Activated CD8-positive, alpha-beta memory T cell treated with anti-CD3 and anti-CD28 coated beads, Interleukin-2, amount 10 ng/mL, durations not matched to agents 7 days and 5 days (primary cell): Measurements from ENCODE around the gene EPHB4. TPM values are rescaled to one million over a fixed set of nuclear protein-coding genes. Genes with fewer than 3 reads are reported as not detected.

Source experiments
- ATAC-seq: fragments of 150-1000 bp; cut with Tn5 transposase; one replicate; pipeline ENCODE4 v1.10.0; 2021; ENCODE audit warnings: moderate library complexity
- CTCF ChIA-PET: fragments of 350-600 bp; sonication (Branson Sonifier 250); formaldehyde crosslinking; loops from one replicate; lab custom pipeline; 2021; ENCODE audit warnings: antibody characterized with exemption; lab: Charles Lee
- DNase-seq: peaks from one replicate; pipeline ENCODE4 v3.0.0-alpha.2; 2020
- H3K27ac Mint-ChIP-seq: one replicate; pipeline ENCODE4 v1.8.0; 2021; ENCODE audit warnings: mild to moderate bottlenecking, mixed read lengths
- H3K27me3 Mint-ChIP-seq: one replicate; pipeline ENCODE4 v1.8.0; 2021; ENCODE audit warnings: mixed read lengths
- H3K36me3 Mint-ChIP-seq: one replicate; pipeline ENCODE4 v1.8.0; 2021; ENCODE audit warnings: mild to moderate bottlenecking, mixed read lengths
- H3K4me1 Mint-ChIP-seq: one replicate; pipeline ENCODE4 v1.8.0; 2021; ENCODE audit warnings: mixed read lengths
- H3K4me3 Mint-ChIP-seq: one replicate; pipeline ENCODE4 v1.8.0; 2021; ENCODE audit warnings: mild to moderate bottlenecking, moderate library complexity, mixed read lengths
- H3K9me3 Mint-ChIP-seq: one replicate; pipeline ENCODE4 v1.8.0; 2022; ENCODE audit warnings: low read depth, mixed read lengths
- total RNA-seq, 2 experiments: library from RNA; stranded (reverse); gene quantifications; one replicate each; pipeline ENCODE4 v1.2.3, GENCODE V29; 2021

Gene EPHB4
- total RNA-seq, 2 experiments from 2014 or later = 1.3 to 2.0 TPM

DNA sequence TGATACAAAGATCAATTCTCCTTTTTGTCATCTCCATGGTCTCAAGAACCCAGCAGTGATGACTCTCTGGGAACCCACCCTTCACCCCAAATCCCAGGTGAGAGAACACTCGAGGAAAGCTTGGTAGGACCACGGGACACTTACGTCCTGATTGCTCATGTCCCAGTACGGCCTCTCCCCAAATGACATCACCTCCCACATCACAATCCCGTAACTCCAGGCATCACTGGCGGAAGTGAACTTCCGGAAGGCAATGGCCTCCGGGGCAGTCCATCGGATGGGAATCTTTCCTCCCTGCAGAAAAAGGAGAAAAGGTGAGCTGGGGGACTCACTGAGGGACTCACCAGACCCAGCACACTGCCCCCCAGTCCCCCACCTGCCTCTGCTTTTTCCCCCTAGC, 21.0 kb downstream of the EPHB4 start:
- ATAC-seq (no peak), DNase-seq (no peak)
- no peak overlapping the region for H3K4me3 Mint-ChIP-seq
- no peaks in the 10 kb centered on the region for H3K27me3 Mint-ChIP-seq
- CTCF ChIA-PET = interaction anchor here (8.4 kb wide), 1 partner anchor 45 kb away, joined by 155 read pairs; the partner anchor contains the start of gene SLC12A9
- H3K27ac Mint-ChIP-seq = no peak overlapping the region
- H3K4me1 Mint-ChIP-seq = peaks cover 5% of the 10 kb centered on the region
- no peaks in the 10 kb centered on the region for H3K9me3 Mint-ChIP-seq
- no peaks in the 10 kb centered on the region for H3K36me3 Mint-ChIP-seq

DNA sequence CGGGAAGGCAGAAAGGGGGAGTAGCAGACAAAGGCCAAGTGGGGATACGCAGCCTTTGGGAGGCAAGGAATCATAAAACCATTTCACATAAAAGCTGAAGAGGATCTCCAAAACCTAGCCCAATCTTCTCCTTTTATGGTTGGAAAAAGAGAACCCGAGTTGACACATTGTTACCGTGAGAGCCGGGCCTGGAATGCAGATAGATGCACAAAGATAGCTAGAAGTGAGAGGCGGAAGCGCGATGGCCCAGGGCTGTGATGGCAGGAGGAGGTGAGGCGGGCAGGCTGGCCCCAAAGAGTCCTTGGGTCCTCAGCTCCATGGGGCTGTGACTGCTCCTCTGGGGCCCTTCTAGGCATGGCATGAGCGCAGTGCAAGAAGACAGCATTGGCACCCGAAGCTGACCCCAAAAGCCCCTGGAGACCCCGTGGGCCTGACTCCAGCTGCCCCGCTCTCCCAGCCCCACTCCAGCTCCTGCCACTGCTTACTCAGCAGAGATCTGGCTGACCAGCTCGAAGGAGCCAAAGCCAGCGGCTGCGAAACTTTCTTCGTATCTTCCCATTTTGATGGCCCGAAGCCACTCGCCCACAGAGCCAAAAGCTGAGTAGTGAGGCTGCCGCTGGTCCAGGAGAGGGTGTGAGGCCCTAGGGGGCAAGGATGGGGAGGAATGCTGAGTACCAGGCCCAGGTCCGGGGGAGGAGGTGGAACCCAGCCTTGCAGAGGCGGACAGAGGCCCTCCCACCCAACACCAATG, 22.5 kb downstream of the EPHB4 start:
- Mint-ChIP-seq H3K27me3 (peaks cover 3% of the 10 kb centered on the region), H3K27ac (no peak overlapping the region), H3K9me3 (no peaks in the 10 kb centered on the region), H3K36me3 (no peaks in the 10 kb centered on the region), H3K4me1 (peaks cover 5% of the 10 kb centered on the region), H3K4me3 (no peak overlapping the region)
- DNase-seq (no peak), ATAC-seq (no peak)
- CTCF ChIA-PET = interaction anchor here (1.3 to 8.4 kb wide), 2 partner anchors 9 to 46 kb away, joined by 4 to 155 read pairs; partner anchors contain the start of gene SLC12A9

DNA sequence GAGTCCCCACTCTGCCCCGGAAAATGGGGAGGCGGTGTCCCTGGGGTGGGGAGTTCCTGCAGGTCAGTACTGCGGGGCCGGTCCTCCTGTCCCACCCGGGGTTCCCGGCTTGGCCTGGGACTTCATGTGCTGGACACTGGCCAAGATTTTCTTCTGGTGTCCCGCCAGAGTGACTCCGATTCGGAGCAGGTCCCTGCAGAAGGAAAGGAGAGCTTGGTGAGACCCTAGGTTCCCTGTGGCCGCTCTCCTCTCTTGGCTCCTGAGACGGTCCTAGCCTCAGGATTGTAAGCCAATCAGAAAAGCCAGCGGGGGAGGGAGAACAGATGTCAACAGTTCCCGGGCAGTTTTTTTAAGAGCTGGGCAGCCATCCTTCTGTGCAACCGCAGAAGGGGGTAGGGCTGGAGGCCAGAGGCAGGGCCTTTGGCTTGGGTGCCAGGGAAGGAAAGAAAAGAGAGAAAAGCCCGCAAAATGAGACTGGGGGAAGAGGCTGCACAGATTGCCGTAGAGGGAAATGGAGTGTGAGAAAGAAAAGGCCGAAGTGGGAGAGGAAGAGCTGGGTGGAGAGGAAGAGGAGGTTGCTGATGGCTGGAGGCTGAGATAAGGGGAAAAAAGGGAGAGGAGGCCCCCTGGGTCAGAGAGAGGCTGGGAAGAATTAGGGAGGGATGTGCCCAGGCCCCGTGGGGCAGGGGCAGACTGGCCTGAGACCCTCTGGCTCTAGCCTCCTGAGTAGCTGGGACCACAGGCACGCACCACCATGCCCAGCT, 23.7 kb downstream of the EPHB4 start:
- CTCF ChIA-PET = interaction anchor here (8.4 kb wide), 1 partner anchor 47 kb away, joined by 155 read pairs; the partner anchor contains the start of gene SLC12A9
- Mint-ChIP-seq H3K36me3 (no peaks in the 10 kb centered on the region), H3K27me3 (peaks cover 3% of the 10 kb centered on the region), H3K9me3 (no peaks in the 10 kb centered on the region), H3K4me1 (peaks cover 9% of the 10 kb centered on the region), H3K27ac (no peak overlapping the region), H3K4me3 (no peak overlapping the region)
- peak; percentile 44 for DNase-seq
- ATAC-seq = peak; percentile 54

GRCh38 chr7:100802951-100803350, 24.4 kb downstream of the EPHB4 start:
- Mint-ChIP-seq H3K9me3 (no peaks in the 10 kb centered on the region), H3K27ac (no peak overlapping the region), H3K4me3 (no peak overlapping the region), H3K36me3 (no peaks in the 10 kb centered on the region), H3K27me3 (peaks cover 3% of the 10 kb centered on the region), H3K4me1 (peaks cover 9% of the 10 kb centered on the region)
- ATAC-seq (no peak), DNase-seq (no peak)
- CTCF ChIA-PET = interaction anchor here (8.4 kb wide), 1 partner anchor 48 kb away, joined by 155 read pairs; the partner anchor contains the start of gene SLC12A9

DNA sequence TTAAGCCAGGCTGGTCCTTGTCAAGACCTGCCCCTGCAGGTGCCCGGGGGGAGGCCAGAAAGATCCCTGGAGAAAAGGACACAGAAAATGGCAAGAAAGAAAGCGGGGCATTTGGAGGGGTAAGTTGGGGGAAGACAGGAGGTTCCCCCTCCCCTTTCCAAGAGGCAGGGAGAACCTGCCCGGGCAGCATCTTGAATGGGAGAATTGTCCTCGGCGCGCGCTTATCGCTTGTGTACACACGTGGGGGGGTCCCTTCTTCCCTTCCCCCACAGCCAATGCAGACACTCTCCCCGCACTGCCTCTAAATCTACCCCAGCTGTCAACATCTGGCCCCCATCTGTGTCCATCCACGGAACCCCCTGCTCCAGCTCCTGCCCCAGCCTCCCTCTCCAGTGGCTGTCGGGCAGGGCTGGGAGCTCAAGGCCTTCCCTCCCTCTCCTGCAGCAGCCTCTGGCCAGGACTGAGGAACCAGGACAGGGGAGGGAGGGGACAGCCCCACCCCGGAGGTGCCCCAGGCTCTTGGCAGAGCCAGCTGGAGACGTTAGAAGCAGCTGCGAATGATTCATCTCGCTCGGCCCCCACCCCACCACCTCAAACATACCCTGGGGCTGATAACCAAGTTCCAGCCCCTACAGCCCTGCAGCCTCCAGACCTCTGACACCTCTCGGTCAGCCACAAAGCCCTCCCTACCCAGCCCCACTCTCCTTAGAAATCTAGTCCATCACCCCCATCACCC, 25.3 kb downstream of the EPHB4 start:
- H3K4me1 Mint-ChIP-seq = peaks cover 9% of the 10 kb centered on the region
- H3K4me3 Mint-ChIP-seq = no peak overlapping the region
- H3K27me3 Mint-ChIP-seq = peaks cover 3% of the 10 kb centered on the region
- no peak overlapping the region for H3K27ac Mint-ChIP-seq
- ATAC-seq (no peak), DNase-seq (no peak)
- CTCF ChIA-PET = interaction anchor here (0.7 to 8.4 kb wide), 5 partner anchors 49 to 275 kb away, joined by 3 to 155 read pairs (median 3); partner anchors contain the start of genes POP7 and SLC12A9
- no peaks in the 10 kb centered on the region for H3K36me3 Mint-ChIP-seq
- no peaks in the 10 kb centered on the region for H3K9me3 Mint-ChIP-seq

GRCh38 chr7:100799037-100799896, 28.1 kb downstream of the EPHB4 start:
- H3K27ac Mint-ChIP-seq = no peak overlapping the region
- ATAC-seq (peak; percentile 69), DNase-seq (peak; percentile 64)
- H3K36me3 Mint-ChIP-seq = no peaks in the 10 kb centered on the region
- no peak overlapping the region for H3K4me3 Mint-ChIP-seq
- peaks cover 5% of the 10 kb centered on the region for H3K27me3 Mint-ChIP-seq
- CTCF ChIA-PET = interaction anchor here (0.7 to 8.4 kb wide), 15 partner anchors 10 to 186 kb away, joined by 3 to 155 read pairs (median 3); partner anchors contain the start of genes MOSPD3 and SLC12A9
- peaks cover 9% of the 10 kb centered on the region for H3K4me1 Mint-ChIP-seq
- H3K9me3 Mint-ChIP-seq = no peaks in the 10 kb centered on the region

DNA sequence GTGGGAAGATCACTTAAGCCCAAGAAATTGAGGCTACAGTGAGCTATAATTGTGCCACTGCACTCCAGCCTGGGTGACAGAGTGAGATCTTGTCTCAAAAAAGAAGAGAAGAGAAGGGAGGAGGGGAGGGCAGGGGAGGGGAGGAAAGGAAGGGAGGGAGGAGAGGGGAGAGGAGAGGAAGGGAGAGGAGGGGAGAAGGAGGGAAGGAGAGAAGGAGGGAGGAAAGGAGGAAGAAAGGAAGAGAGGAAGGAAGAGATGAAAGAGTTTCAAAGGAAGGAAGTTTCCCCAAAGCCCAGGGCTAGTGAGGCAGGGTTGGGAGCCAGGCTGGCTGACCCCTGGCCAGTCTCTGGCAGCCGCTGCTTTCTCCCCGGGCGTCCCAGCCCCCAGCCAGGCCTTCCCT, 32.6 kb downstream of the EPHB4 start:
- peaks cover 2% of the 10 kb centered on the region for H3K27me3 Mint-ChIP-seq
- H3K27ac Mint-ChIP-seq = no peak overlapping the region
- H3K4me3 Mint-ChIP-seq = no peak overlapping the region
- DNase-seq (no peak), ATAC-seq (no peak)
- CTCF ChIA-PET = interaction anchor here (0.5 to 4.1 kb wide), 2 partner anchors 25 to 57 kb away, joined by 3 to 26 read pairs; partner anchors contain the start of gene SLC12A9
- H3K4me1 Mint-ChIP-seq = peaks cover 4% of the 10 kb centered on the region
- H3K9me3 Mint-ChIP-seq = no peaks in the 10 kb centered on the region
- H3K36me3 Mint-ChIP-seq = no peaks in the 10 kb centered on the region

GRCh38 chr7:100793806-100794660, 33.3 kb downstream of the EPHB4 start:
- ATAC-seq (no peak), DNase-seq (no peak)
- Mint-ChIP-seq H3K9me3 (no peaks in the 10 kb centered on the region), H3K4me1 (no peaks in the 10 kb centered on the region), H3K4me3 (no peak overlapping the region), H3K27ac (no peak overlapping the region), H3K27me3 (peaks cover 2% of the 10 kb centered on the region), H3K36me3 (no peaks in the 10 kb centered on the region)
- CTCF ChIA-PET = interaction anchor here (0.5 to 4.1 kb wide), 2 partner anchors 25 to 57 kb away, joined by 3 to 26 read pairs; partner anchors contain the start of gene SLC12A9

DNA sequence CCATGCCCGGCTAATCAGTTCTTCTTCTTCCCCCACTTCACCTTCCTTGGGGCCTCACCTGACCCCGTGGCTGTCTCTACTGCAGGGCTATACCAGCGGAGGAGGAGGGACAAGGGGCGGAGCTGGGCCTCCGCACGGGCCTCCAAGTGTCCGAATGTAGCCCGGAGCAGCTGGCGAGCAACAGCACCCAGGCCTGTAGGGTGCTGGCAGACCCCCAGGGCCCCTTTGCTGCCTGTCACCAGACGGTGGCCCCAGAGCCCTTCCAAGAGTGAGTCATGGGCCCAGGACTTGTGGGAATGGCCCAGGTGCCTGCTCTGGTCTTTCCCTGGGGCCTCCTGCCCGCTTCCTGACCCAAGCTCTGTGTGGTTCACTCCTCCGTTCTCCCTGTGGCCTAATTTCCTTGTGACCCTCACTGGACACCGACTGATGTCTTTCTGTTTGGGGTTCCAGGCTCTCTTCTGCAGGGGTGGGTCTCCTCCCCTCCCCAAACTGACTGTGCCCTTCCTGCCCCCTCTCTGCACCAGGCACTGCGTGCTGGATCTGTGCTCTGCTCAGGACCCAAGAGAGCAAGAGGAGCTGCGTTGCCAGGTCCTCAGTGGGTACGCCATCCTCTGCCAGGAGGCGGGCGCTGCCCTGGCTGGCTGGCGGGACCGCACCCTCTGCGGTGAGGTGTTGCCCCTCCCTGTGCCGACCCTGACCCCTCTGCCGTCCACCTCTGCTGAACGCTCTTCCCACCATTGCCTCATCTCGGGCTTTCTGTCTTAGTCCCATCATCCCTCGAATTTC, 35.2 kb downstream of the EPHB4 start:
- no peak for ATAC-seq
- H3K9me3 Mint-ChIP-seq = no peaks in the 10 kb centered on the region

DNA sequence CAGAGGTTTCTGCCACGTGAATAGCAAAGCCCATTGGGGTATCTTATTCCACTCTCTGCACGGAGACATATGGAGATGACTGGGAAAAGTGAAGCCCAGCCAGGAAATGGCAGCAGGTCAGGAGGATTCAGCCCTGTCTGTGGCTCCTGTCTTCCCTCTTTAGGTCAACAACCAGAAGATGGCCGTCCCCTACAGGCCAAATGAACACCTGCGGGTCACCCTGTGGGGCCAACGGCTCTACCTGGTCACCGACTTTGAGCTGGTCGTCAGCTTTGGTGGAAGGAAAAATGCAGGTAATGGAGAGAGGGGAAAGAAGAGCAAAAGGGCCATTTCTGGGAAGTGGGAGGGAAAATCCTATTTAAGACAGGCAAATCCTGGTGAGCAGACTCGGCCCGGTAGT, 38.3 kb downstream of the EPHB4 start:
- DNase-seq (no peak), ATAC-seq (no peak)
- H3K27ac Mint-ChIP-seq = no peak overlapping the region
- H3K4me1 Mint-ChIP-seq = no peaks in the 10 kb centered on the region
- peaks cover 8% of the 10 kb centered on the region for H3K27me3 Mint-ChIP-seq
- H3K4me3 Mint-ChIP-seq = no peak overlapping the region
- H3K9me3 Mint-ChIP-seq = no peaks in the 10 kb centered on the region
- no peaks in the 10 kb centered on the region for H3K36me3 Mint-ChIP-seq
- CTCF ChIA-PET = interaction anchor here (1.1 to 1.6 kb wide), 2 partner anchors 11 to 68 kb away, joined by 3 to 7 read pairs; no protein-coding TSS in a partner anchor

More for the DNA sequence above, 35.2 kb downstream of the EPHB4 start:
- no peak for DNase-seq
- Mint-ChIP-seq H3K36me3 (no peaks in the 10 kb centered on the region), H3K4me1 (no peaks in the 10 kb centered on the region), H3K27ac (no peak overlapping the region), H3K4me3 (no peak overlapping the region), H3K27me3 (peaks cover 2% of the 10 kb centered on the region)
- CTCF ChIA-PET = no interaction called here

GRCh38 chr7:100786323-100786722, 41.0 kb downstream of the EPHB4 start:
- no peak for ATAC-seq

More at GRCh38 chr7:100786323-100786722, 41.0 kb downstream of the EPHB4 start:
- no peak for DNase-seq
- H3K27me3 Mint-ChIP-seq = peaks cover 8% of the 10 kb centered on the region
- H3K9me3 Mint-ChIP-seq = no peaks in the 10 kb centered on the region
- H3K4me3 Mint-ChIP-seq = no peak overlapping the region
- CTCF ChIA-PET = interaction anchor here (1.7 kb wide), 1 partner anchor 13 kb away, joined by 6 read pairs; no protein-coding TSS in a partner anchor
- no peak overlapping the region for H3K27ac Mint-ChIP-seq
- H3K4me1 Mint-ChIP-seq = no peaks in the 10 kb centered on the region
- H3K36me3 Mint-ChIP-seq = no peaks in the 10 kb centered on the region
